Breast epithelium (tissue), 4 donors: ENCODE data around the gene OSBPL10. TPM values are rescaled to one million over a fixed set of nuclear protein-coding genes. Genes with fewer than 3 reads are reported as not detected.

Source experiments
- DNase-seq, 2 donors: peaks; one replicate each; pipeline ENCODE4 v3.0.0-alpha.2; 2019; ENCODE audit warnings: low spot score in 2 of 2
- H3K27ac ChIP-seq, 2 donors: fragments of 200-600 bp; sonication (generic) in 1 of 2; one replicate each; pipeline ENCODE4 v1.5.1; 2016 to 2019; ENCODE audit warnings: mild to moderate bottlenecking in 1 of 2
- H3K27me3 ChIP-seq, 2 donors: fragments of 200-600 bp; sonication (generic) in 1 of 2; one replicate each; pipeline versions ENCODE4 v1.5.1 to v1.6.0; 2017 to 2019; ENCODE audit warnings: control low read depth in 1 of 2, mild to moderate bottlenecking in 1 of 2
- H3K36me3 ChIP-seq: fragments of 200-600 bp; one replicate; pipeline ENCODE4 v1.5.1; 2019
- H3K4me1 ChIP-seq, 2 donors: fragments of 200-600 bp; sonication (generic); one replicate each; pipeline ENCODE4 v1.5.1; 2016 to 2019; ENCODE audit warnings: control low read depth in 1 of 2
- H3K4me3 ChIP-seq, 3 donors: fragments of 200-600 bp; sonication (generic); 1 replicate in 2 of 3; 2 replicates in 1 of 3; pipeline ENCODE4 v1.5.1; 2016 to 2019; ENCODE audit warnings: mild to moderate bottlenecking in 3 of 3, moderate library complexity in 2 of 3
- H3K9me3 ChIP-seq, 2 donors: fragments of 200-600 bp; sonication (generic) in 1 of 2; one replicate each; pipeline ENCODE4 v1.5.1; 2016 to 2019; ENCODE audit warnings: control low read depth in 1 of 2
- CTCF ChIP-seq, 3 donors: fragments of 450-650 bp; IDR thresholded peaks; one replicate each; pipeline ENCODE4 v1.5.1; 2016 to 2017; ENCODE audit warnings: antibody characterized with exemption in 3 of 3, mild to moderate bottlenecking in 3 of 3, moderate library complexity in 3 of 3
- POLR2A ChIP-seq: fragments of 450-650 bp; IDR thresholded peaks from one replicate; pipeline ENCODE4 v1.6.1; 2016; ENCODE audit warnings: antibody characterized with exemption, mild to moderate bottlenecking, moderate library complexity
- POLR2AphosphoS5 ChIP-seq, 3 donors: sonication (generic); formaldehyde crosslinking; IDR thresholded peaks; one replicate each; pipeline ENCODE4 v1.6.1; 2017; ENCODE audit warnings: antibody characterized with exemption in 3 of 3
- intact Hi-C: fragments of 100-400 bp; cut with DNase I; formaldehyde crosslinking; loops from one replicate; pipeline ENCODE4 v1.15.1; 2023; ENCODE audit warnings: low total_unique reads
- total RNA-seq, 3 donors: library from RNA; depleted of rRNA; stranded (reverse); fragments of >200 nt; gene quantifications; one replicate each; pipeline ENCODE4 v1.1.0, GENCODE V29; 2016

The OSBPL10 gene
- total RNA-seq, 3 donors from 2014 or later = 17.6 to 47.4 (median 26.5) TPM

- H3K9me3 ChIP-seq = no peaks in the 10 kb centered on the region
- no peak overlapping the region for H3K27ac ChIP-seq
- H3K27me3 ChIP-seq = no peaks in the 10 kb centered on the region
- intact Hi-C loops = no loop called here
- TF ChIP-seq POLR2AphosphoS5 (IDR thresholded peaks at IDR 0.05) (no peak), CTCF (IDR thresholded peaks at IDR 0.05) (no peak), POLR2A (no peak)
- peaks cover 3% of the 10 kb centered on the region for H3K36me3 ChIP-seq
- H3K4me1 ChIP-seq = no peaks in the 10 kb centered on the region
- H3K4me3 ChIP-seq = no peak overlapping the region
- DNase-seq = no peak
Observed at GRCh38 chr3:31625358-31625757, 355.7 kb downstream of the OSBPL10 start.

DNA sequence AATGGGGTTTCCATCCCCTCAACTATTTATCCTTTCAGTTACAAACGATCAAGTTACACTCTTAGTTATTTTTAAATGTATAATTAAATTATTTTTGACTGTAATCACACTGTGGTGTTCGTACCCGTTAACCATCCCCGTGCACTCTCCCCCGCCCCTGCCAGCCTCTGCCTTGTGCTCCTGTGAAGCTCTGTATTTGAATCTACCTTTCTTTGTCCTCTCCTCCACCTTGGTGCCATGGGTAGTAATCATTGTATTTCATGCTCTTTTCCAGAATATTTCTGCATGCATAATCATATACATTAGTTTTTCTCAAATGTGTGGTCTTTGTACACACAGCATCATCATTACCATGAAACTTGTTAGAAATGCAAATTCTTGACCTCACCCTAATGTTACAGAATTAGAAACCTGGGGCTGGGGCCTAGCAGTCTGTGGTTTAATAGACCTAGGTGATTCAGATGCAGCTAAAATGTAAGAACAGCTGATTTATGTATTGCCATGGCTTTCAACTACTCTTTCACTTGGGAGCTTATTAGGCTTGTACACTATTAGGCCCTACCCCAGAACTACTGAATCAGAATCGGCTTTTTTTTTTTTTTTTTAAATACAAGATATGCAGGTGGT lies 356.9 kb downstream of the OSBPL10 start:
- Histone ChIP-seq H3K36me3 (no peaks in the 10 kb centered on the region), H3K4me3 (no peak overlapping the region), H3K9me3 (no peaks in the 10 kb centered on the region), H3K4me1 (no peaks in the 10 kb centered on the region), H3K27ac (no peak overlapping the region), H3K27me3 (no peaks in the 10 kb centered on the region)
- no peak for DNase-seq
- intact Hi-C loops = no loop called here
- TF ChIP-seq POLR2AphosphoS5 (IDR thresholded peaks at IDR 0.05) = no peak
- TF ChIP-seq CTCF (IDR thresholded peaks at IDR 0.05) = no peak
- TF ChIP-seq POLR2A = no peak

GRCh38 chr3:31622636-31623288 lies 358.3 kb downstream of the OSBPL10 start:
- intact Hi-C loops = no loop called here
- Histone ChIP-seq H3K4me3 (no peak overlapping the region), H3K9me3 (no peaks in the 10 kb centered on the region), H3K36me3 (peaks cover 5% of the 10 kb centered on the region), H3K4me1 (no peaks in the 10 kb centered on the region), H3K27ac (no peak overlapping the region), H3K27me3 (no peaks in the 10 kb centered on the region)
- TF ChIP-seq POLR2AphosphoS5 (IDR thresholded peaks at IDR 0.05) = no peak
- TF ChIP-seq CTCF (IDR thresholded peaks at IDR 0.05) = no peak
- TF ChIP-seq POLR2A = no peak
- DNase-seq = no peak

DNA sequence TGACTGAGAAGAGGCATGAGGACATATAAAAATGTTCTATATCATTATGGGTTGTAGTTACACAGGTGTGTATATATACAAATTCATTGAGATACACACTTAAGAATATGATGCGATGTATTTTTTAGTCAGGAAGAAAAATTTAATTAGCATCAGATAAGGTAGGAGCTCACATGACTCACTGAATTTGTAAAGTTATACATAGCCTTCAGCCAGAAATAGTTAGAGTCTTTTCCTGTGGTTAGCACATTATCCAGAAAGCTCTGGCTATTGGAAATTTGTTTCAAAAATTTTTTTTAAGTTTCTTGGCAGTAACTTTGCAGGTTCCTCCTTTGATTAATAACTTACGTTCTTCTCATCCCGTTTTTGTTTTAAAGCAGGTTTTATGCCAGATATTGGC lies 359.7 kb downstream of the OSBPL10 start:
- peaks cover 5% of the 10 kb centered on the region for H3K36me3 ChIP-seq
- H3K4me3 ChIP-seq = no peak overlapping the region
- no peaks in the 10 kb centered on the region for H3K4me1 ChIP-seq
- TF ChIP-seq POLR2AphosphoS5 (IDR thresholded peaks at IDR 0.05) = no peak
- TF ChIP-seq CTCF (IDR thresholded peaks at IDR 0.05) = no peak
- no peak for TF ChIP-seq POLR2A
- H3K27me3 ChIP-seq = no peaks in the 10 kb centered on the region
- H3K9me3 ChIP-seq = no peaks in the 10 kb centered on the region
- H3K27ac ChIP-seq = no peak overlapping the region
- DNase-seq = no peak
- intact Hi-C loops = no loop called here

- no peak overlapping the region for H3K4me3 ChIP-seq
- H3K27ac ChIP-seq = no peak overlapping the region
- TF ChIP-seq CTCF (IDR thresholded peaks at IDR 0.05) (no peak), POLR2AphosphoS5 (IDR thresholded peaks at IDR 0.05) (no peak), POLR2A (no peak)
- H3K9me3 ChIP-seq = no peaks in the 10 kb centered on the region
- no peaks in the 10 kb centered on the region for H3K27me3 ChIP-seq
- intact Hi-C loops = no loop called here
- H3K4me1 ChIP-seq = no peaks in the 10 kb centered on the region
- peaks cover 5% of the 10 kb centered on the region for H3K36me3 ChIP-seq
- DNase-seq = no peak
Observed at GRCh38 chr3:31620656-31621055, 360.4 kb downstream of the OSBPL10 start.
